Natural killer cell (primary cell): ENCODE measurements around the gene ROBO1. TPM values are rescaled to one million over a fixed set of nuclear protein-coding genes. Genes with fewer than 3 reads are reported as not detected.

ENCODE experiments used
- ATAC-seq, 3 donors: fragments of 150-1000 bp in 2 of 3; fragments of 200-7000 bp in 1 of 3; cut with Tn5 transposase; 1 replicate in 1 of 3; 2 replicates in 2 of 3; pipeline ENCODE4 v1.10.0; 2021; ENCODE audit warnings: mild to moderate bottlenecking in 2 of 3, moderate library complexity in 2 of 3
- DNase-seq, 2 donors: peaks; one replicate each; pipeline versions ENCODE4 v3.0.0 to v3.0.0-alpha.2; 2013 to 2021; ENCODE audit warnings: mixed read lengths in 1 of 2
- H3K27ac ChIP-seq: one replicate; pipeline ENCODE4 v1.5.1; 2013; ENCODE audit warnings: mild to moderate bottlenecking, low read length
- H3K27me3 ChIP-seq: one replicate; pipeline ENCODE4 v1.6.1; 2013; ENCODE audit warnings: low read length; ENCODE audit not compliant: control insufficient read depth, insufficient read depth
- H3K36me3 ChIP-seq: one replicate; pipeline ENCODE4 v1.6.1; 2013; ENCODE audit warnings: low read length; ENCODE audit not compliant: control insufficient read depth, insufficient read depth
- H3K4me1 ChIP-seq: one replicate; pipeline ENCODE4 v1.6.1; 2013; ENCODE audit warnings: low read length; ENCODE audit not compliant: control insufficient read depth, insufficient read depth
- H3K4me3 ChIP-seq: one replicate; pipeline ENCODE4 v1.5.1; 2013; ENCODE audit warnings: low read length
- H3K9me3 ChIP-seq: one replicate; pipeline ENCODE4 v1.6.1; 2013; ENCODE audit warnings: low read length; ENCODE audit not compliant: control insufficient read depth, insufficient read depth
- H3K27ac Mint-ChIP-seq, 2 donors: one replicate each; pipeline ENCODE4 v1.8.0; 2022; ENCODE audit warnings: mild to moderate bottlenecking in 2 of 2, mixed read lengths in 2 of 2, moderate library complexity in 1 of 2
- H3K27me3 Mint-ChIP-seq, 2 donors: one replicate each; pipeline ENCODE4 v1.8.0; 2022; ENCODE audit warnings: low read depth in 2 of 2, mixed read lengths in 2 of 2
- H3K36me3 Mint-ChIP-seq: one replicate; pipeline ENCODE4 v1.8.0; 2022; ENCODE audit warnings: mixed read lengths
- H3K4me1 Mint-ChIP-seq, 2 donors: one replicate each; pipeline ENCODE4 v1.8.0; 2022; ENCODE audit warnings: mixed read lengths in 2 of 2
- H3K4me3 Mint-ChIP-seq: one replicate; pipeline ENCODE4 v1.8.0; 2022; ENCODE audit warnings: mild to moderate bottlenecking, moderate library complexity, mixed read lengths
- H3K9me3 Mint-ChIP-seq, 2 donors: one replicate each; pipeline ENCODE4 v1.8.0; 2022; ENCODE audit warnings: mixed read lengths in 2 of 2
- WGBS: methylation state at CpG from one replicate; pipeline ENCODE4 v1.1.7; 2013; ENCODE audit warnings: missing lambda C conversion rate; ENCODE audit not compliant: insufficient coverage; 5-methylcytosine and 5-hydroxymethylcytosine counted together
- intact Hi-C: fragments of 100-400 bp; cut with micrococcal nuclease; formaldehyde crosslinking; loops from one replicate; pipeline ENCODE4 v1.14.2; 2022
- total RNA-seq, 4 donors: library from RNA; stranded (reverse); fragments of 120-200 nt in 1 of 4; gene quantifications; one replicate each; pipeline versions ENCODE4 v1.2.3 to v1.2.4, GENCODE V29; 2013 to 2022
- TF ChIP-seq, protein P1 (sequence below): fragments of 200-600 bp; IDR thresholded peaks from one replicate; pipeline ENCODE4 v1.8.0; 2022; ENCODE audit warnings: antibody characterized with exemption

The ROBO1 gene
- total RNA-seq, 3 donors from 2014 or later (not counting 1 experiment from before 2014, with no cell fraction given) = 0.07 TPM; not detected in 2

DNA sequence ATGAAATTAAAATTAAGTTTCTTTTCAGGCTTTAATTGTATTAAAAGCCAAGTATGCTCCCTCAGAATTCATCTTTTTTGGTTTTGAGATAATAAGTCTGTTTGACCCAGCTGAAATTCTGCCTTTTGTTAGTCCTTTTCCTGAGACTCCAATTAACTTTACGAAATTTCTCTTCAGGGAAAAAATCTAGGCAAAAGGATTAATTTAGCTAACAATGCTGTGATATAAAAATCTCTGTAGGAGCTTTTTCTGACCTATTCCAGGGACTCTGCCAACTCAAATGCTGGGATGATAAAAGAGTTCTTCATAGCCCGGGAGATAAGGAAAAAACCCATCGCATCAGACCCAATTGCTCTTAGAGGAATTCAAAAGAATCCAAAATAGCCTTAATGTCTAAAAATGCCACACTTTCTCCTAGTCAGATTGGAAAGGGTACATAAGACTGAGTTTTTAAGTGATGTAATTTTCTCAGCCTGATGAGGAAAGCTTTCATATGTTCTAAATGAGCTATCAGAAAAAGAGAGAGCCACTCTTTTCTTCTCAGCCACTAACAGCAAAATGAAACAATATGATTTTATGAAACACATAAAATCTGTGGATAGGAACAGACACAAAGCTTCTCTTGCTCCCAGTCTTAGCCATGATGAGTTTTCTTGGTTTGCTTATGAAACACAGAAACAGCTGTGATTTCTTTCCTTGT lies 405.1 kb downstream of the ROBO1 start:
- H3K27me3 ChIP-seq = no peaks in the 10 kb centered on the region
- H3K4me1 Mint-ChIP-seq = no peaks in the 10 kb centered on the region
- H3K27ac ChIP-seq = no peak overlapping the region
- TF ChIP-seq, protein P1, sequence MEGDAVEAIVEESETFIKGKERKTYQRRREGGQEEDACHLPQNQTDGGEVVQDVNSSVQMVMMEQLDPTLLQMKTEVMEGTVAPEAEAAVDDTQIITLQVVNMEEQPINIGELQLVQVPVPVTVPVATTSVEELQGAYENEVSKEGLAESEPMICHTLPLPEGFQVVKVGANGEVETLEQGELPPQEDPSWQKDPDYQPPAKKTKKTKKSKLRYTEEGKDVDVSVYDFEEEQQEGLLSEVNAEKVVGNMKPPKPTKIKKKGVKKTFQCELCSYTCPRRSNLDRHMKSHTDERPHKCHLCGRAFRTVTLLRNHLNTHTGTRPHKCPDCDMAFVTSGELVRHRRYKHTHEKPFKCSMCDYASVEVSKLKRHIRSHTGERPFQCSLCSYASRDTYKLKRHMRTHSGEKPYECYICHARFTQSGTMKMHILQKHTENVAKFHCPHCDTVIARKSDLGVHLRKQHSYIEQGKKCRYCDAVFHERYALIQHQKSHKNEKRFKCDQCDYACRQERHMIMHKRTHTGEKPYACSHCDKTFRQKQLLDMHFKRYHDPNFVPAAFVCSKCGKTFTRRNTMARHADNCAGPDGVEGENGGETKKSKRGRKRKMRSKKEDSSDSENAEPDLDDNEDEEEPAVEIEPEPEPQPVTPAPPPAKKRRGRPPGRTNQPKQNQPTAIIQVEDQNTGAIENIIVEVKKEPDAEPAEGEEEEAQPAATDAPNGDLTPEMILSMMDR = no peak
- no peak overlapping the region for H3K27ac Mint-ChIP-seq
- H3K9me3 Mint-ChIP-seq = peaks cover 3 to 4% of the 10 kb centered on the region in 2 donors
- H3K36me3 Mint-ChIP-seq = no peaks in the 10 kb centered on the region
- H3K4me3 Mint-ChIP-seq = no peak overlapping the region
- H3K4me1 ChIP-seq = no peaks in the 10 kb centered on the region
- no peak for DNase-seq
- no peaks in the 10 kb centered on the region for H3K9me3 ChIP-seq
- no peaks in the 10 kb centered on the region for H3K36me3 ChIP-seq
- intact Hi-C loops = no loop called here
- H3K27me3 Mint-ChIP-seq = no peaks in the 10 kb centered on the region
- ATAC-seq = no peak
- WGBS = 88% methylated on average over 2 of the region's 3 CpGs
- H3K4me3 ChIP-seq = no peak overlapping the region

DNA sequence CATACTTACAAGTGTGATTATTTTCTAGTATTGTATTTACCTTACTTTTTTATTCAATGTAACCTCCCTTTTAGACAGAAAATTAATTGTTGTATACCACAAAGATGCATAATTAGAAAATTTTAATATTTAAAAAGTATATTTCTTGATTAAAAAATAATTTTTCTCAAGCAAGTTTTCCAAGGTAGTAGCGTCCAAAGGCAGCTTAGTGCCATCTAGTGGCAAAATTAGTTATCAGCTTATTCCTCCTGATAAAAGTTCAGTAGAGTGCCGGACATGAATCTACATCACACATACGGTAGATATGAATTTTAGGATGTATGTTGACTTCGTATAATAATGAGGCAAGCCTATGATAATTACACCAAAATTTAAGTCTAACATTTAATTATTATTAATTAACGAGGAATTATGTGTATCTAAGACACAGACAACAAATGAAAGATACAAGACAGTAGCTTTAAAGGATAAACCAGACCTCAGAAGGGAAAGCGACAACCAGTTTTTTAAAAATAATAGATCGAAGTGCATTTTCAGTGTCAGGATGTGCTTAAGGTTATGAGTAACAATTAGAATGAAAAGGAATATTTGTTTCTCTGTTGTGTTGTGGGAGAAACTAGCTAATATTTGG lies 405.9 kb downstream of the ROBO1 start:
- Mint-ChIP-seq H3K27me3 (no peaks in the 10 kb centered on the region), H3K36me3 (no peaks in the 10 kb centered on the region), H3K4me3 (no peak overlapping the region), H3K27ac (no peak overlapping the region), H3K9me3 (peaks cover 3 to 4% of the 10 kb centered on the region in 2 donors), H3K4me1 (no peaks in the 10 kb centered on the region)
- no peaks in the 10 kb centered on the region for H3K4me1 ChIP-seq
- no peak for ATAC-seq
- H3K36me3 ChIP-seq = no peaks in the 10 kb centered on the region
- intact Hi-C loops = no loop called here
- no peaks in the 10 kb centered on the region for H3K27me3 ChIP-seq
- TF ChIP-seq, protein P1 = peak; percentile 7
- H3K9me3 ChIP-seq = no peaks in the 10 kb centered on the region
- H3K4me3 ChIP-seq = no peak overlapping the region
- WGBS = 44% methylated on average over 3 of the region's 7 CpGs
- no peak for DNase-seq
- H3K27ac ChIP-seq = no peak overlapping the region

DNA sequence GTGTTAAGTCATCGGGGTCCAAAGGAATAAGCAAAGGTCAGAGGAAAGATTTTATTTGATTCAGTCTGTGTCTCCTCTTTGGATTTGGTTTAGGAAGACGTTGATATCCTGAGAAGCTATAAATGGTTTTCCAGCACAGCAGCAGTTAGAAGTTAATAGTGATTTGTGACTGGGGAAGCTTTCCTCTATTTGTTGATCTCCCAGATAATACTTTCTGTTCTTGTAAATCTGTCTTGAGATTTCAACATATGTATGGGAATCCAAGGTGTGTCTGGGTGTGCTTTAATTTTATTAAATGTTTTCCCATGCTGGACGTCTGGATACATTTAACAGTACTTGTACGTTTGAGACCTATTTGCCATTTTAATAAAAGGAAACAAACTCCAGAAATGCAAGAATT lies 409.5 kb downstream of the ROBO1 start:
- Mint-ChIP-seq H3K36me3 (no peaks in the 10 kb centered on the region), H3K27ac (no peak overlapping the region), H3K9me3 (peaks cover 3 to 5% of the 10 kb centered on the region in 2 donors), H3K4me1 (no peaks in the 10 kb centered on the region), H3K27me3 (no peaks in the 10 kb centered on the region), H3K4me3 (no peak overlapping the region)
- DNase-seq (no peak), ATAC-seq (no peak)
- Histone ChIP-seq H3K27me3 (no peaks in the 10 kb centered on the region), H3K4me1 (no peaks in the 10 kb centered on the region), H3K36me3 (no peaks in the 10 kb centered on the region), H3K4me3 (no peak overlapping the region), H3K9me3 (no peaks in the 10 kb centered on the region), H3K27ac (no peak overlapping the region)
- intact Hi-C loops = no loop called here
- TF ChIP-seq, protein P1 = no peak
- WGBS = 47% methylated on average over 4 of the region's 4 CpGs
